Sigmoid colon (tissue), 7 donors: ENCODE data around the gene CFI. TPM values are rescaled to one million over a fixed set of nuclear protein-coding genes. Genes with fewer than 3 reads are reported as not detected.
A peak's percentile ranks its signal among the peaks of the same experiment; 100 is the strongest.

Experiments
- DNase-seq: peaks from one replicate; pipeline ENCODE4 v3.0.0-alpha.2; 2019
- H3K27ac ChIP-seq, 4 donors: fragments of 200-600 bp; sonication (generic); one replicate each; pipeline ENCODE4 v1.5.1; 2016 to 2019; ENCODE audit warnings: mild to moderate bottlenecking in 1 of 4
- H3K27me3 ChIP-seq, 3 donors: fragments of 200-600 bp; sonication (generic); one replicate each; pipeline ENCODE4 v1.5.1; 2019; ENCODE audit warnings: mild to moderate bottlenecking in 1 of 3
- H3K36me3 ChIP-seq, 4 donors: fragments of 200-600 bp; sonication (generic); one replicate each; pipeline ENCODE4 v1.5.1; 2016 to 2019
- H3K4me1 ChIP-seq, 4 donors: fragments of 200-600 bp; sonication (generic); one replicate each; pipeline ENCODE4 v1.5.1; 2017 to 2019
- H3K4me3 ChIP-seq, 4 donors: fragments of 200-600 bp; sonication (generic); one replicate each; pipeline ENCODE4 v1.5.1; 2017 to 2019; ENCODE audit warnings: mild to moderate bottlenecking in 2 of 4, moderate library complexity in 1 of 4
- H3K9me3 ChIP-seq, 4 donors: fragments of 200-600 bp in 3 of 4; sonication (generic) in 3 of 4; one replicate each; pipeline versions ENCODE4 v1.5.1 to v1.6.1; 2013 to 2019
- CTCF ChIP-seq, 4 experiments: fragments of 450-650 bp in 3 of 4; fragments of 200-600 bp in 1 of 4; IDR thresholded peaks; one replicate each; pipeline ENCODE4 v1.5.1; 2016 to 2019; ENCODE audit warnings: antibody characterized with exemption in 4 of 4, mild to moderate bottlenecking in 3 of 4, moderate library complexity in 2 of 4
- EP300 ChIP-seq, 4 donors: sonication (generic); formaldehyde crosslinking; IDR thresholded peaks; one replicate each; pipeline ENCODE4 v1.6.1; 2017; ENCODE audit warnings: antibody characterized with exemption in 4 of 4
- POLR2A ChIP-seq, 2 donors: fragments of 450-650 bp; IDR thresholded peaks; one replicate each; pipeline ENCODE4 v1.6.1; 2016; ENCODE audit warnings: antibody characterized with exemption in 2 of 2, mild to moderate bottlenecking in 2 of 2, moderate library complexity in 2 of 2
- POLR2AphosphoS5 ChIP-seq, 4 donors: sonication (generic); formaldehyde crosslinking; IDR thresholded peaks; one replicate each; pipeline ENCODE4 v1.6.1; 2017; ENCODE audit warnings: antibody characterized with exemption in 4 of 4
- WGBS, 2 donors: extraction: QIAGEN DNeasy Blood & Tissue Kit; methylation state at CpG; one replicate each; pipeline ENCODE4 v1.1.7; 2013; 5-methylcytosine and 5-hydroxymethylcytosine counted together
- intact Hi-C: fragments of 100-400 bp; cut with DNase I; formaldehyde crosslinking; loops from one replicate; pipeline ENCODE4 v1.15.1; 2023
- polyA plus RNA-seq, 3 donors: library from polyadenylated mRNA; stranded (reverse); fragments of 200-250 nt; gene quantifications; one replicate each; pipeline ENCODE4 v1.2.3, GENCODE V29; 2013
- total RNA-seq, 4 donors: library from RNA; depleted of rRNA; stranded (reverse); fragments of >200 nt; gene quantifications; one replicate each; pipeline ENCODE4 v1.1.0, GENCODE V29; 2016
- donor health status: healthy with polysubstance abuse.
- donor health status: Bipolar disorder and iron deficiency.
- donor health status: healthy.

The CFI gene
- total RNA-seq: 10 to 100 TPM in 2 of 4 donors, 1 to 10 TPM in 2; 4.3 to 14.4 (median 9.0) TPM
- 1 to 10 TPM; 1.2 to 8.7 (median 1.2) TPM for polyA plus RNA-seq

- peak within 1 kb of the TSS in 1 of 4 donors; percentile 34 for H3K27ac ChIP-seq
Measured at GRCh38 chr4:109801895-109802319, at the start of gene CFI. Gene CFI, minus strand, starts transcription at chr4:109801999. Its CDS starts 28 bp downstream, at chr4:109801971.

GRCh38 chr4:109850601-109851000 lies 48.8 kb upstream of the CFI start:
- intact Hi-C loops: no loop called here
- no peaks in the 10 kb centered on the region for H3K36me3 ChIP-seq
- TF ChIP-seq EP300 (IDR thresholded peaks at IDR 0.05) (no peak), POLR2AphosphoS5 (IDR thresholded peaks at IDR 0.05) (no peak), POLR2A (IDR thresholded peaks at IDR 0.05) (no peak), CTCF (IDR thresholded peaks at IDR 0.05) (no peak)
- 76 to 83% methylated on average over 5 of the region's 5 CpGs for WGBS, 2 donors
- no peaks in the 10 kb centered on the region for H3K27me3 ChIP-seq
- H3K4me1 ChIP-seq: no peaks in the 10 kb centered on the region
- no peak overlapping the region for H3K4me3 ChIP-seq
- no peak for DNase-seq
- no peak overlapping the region for H3K27ac ChIP-seq
- H3K9me3 ChIP-seq: no peaks in the 10 kb centered on the region

More at GRCh38 chr4:109801895-109802319, at the start of gene CFI:
- TF ChIP-seq EP300 (IDR thresholded peaks at IDR 0.05) (no peak), POLR2A (IDR thresholded peaks at IDR 0.05) (no peak), CTCF (IDR thresholded peaks at IDR 0.05) (no peak), POLR2AphosphoS5 (IDR thresholded peaks at IDR 0.05) (no peak)
- intact Hi-C loops: no loop called here
- no peaks in the 10 kb centered on the region for H3K4me1 ChIP-seq
- no peak for DNase-seq
- 25 to 56% methylated on average over 2 of the region's 2 CpGs for WGBS, 2 donors
- H3K27me3 ChIP-seq: no peaks in the 10 kb centered on the region
- no peaks in the 10 kb centered on the region for H3K9me3 ChIP-seq
- H3K4me3 ChIP-seq: peak within 1 kb of the TSS in 3 of 4 donors; percentile 1 to 14 (median 9)
- no peaks in the 10 kb centered on the region for H3K36me3 ChIP-seq

GRCh38 chr4:109848501-109848900 lies 46.7 kb upstream of the CFI start:
- no peak overlapping the region for H3K27ac ChIP-seq
- WGBS, 2 donors: 68 to 83% methylated on average over 2 of the region's 2 CpGs
- TF ChIP-seq POLR2AphosphoS5 (IDR thresholded peaks at IDR 0.05): no peak
- no peak for TF ChIP-seq POLR2A (IDR thresholded peaks at IDR 0.05)
- TF ChIP-seq EP300 (IDR thresholded peaks at IDR 0.05): no peak
- TF ChIP-seq CTCF (IDR thresholded peaks at IDR 0.05): no peak
- H3K4me1 ChIP-seq: no peaks in the 10 kb centered on the region
- no peaks in the 10 kb centered on the region for H3K27me3 ChIP-seq
- no peaks in the 10 kb centered on the region for H3K36me3 ChIP-seq
- H3K9me3 ChIP-seq: no peaks in the 10 kb centered on the region
- intact Hi-C loops: no loop called here
- H3K4me3 ChIP-seq: no peak overlapping the region
- no peak for DNase-seq

GRCh38 chr4:109847896-109848442 lies 46.2 kb upstream of the CFI start, which contains the start of gene LRIT3:
Gene LRIT3, plus strand, starts transcription at chr4:109848107. Its CDS starts 95 bp downstream, at chr4:109848202.
- H3K9me3 ChIP-seq: no peaks in the 10 kb centered on the region
- 30 to 73% methylated on average over 5 of the region's 5 CpGs for WGBS, 2 donors
- TF ChIP-seq POLR2AphosphoS5 (IDR thresholded peaks at IDR 0.05): no peak
- TF ChIP-seq CTCF (IDR thresholded peaks at IDR 0.05): no peak
- TF ChIP-seq POLR2A (IDR thresholded peaks at IDR 0.05): no peak
- no peak for TF ChIP-seq EP300 (IDR thresholded peaks at IDR 0.05)
- H3K27ac ChIP-seq: no peak within 1 kb of the TSS
- DNase-seq: no peak
- no peaks in the 10 kb centered on the region for H3K36me3 ChIP-seq
- no peaks in the 10 kb centered on the region for H3K27me3 ChIP-seq
- intact Hi-C loops: no loop called here
- no peaks in the 10 kb centered on the region for H3K4me1 ChIP-seq
- H3K4me3 ChIP-seq: no peak within 1 kb of the TSS
